HCT116 (cell line): Measurements from ENCODE around the gene APCDD1L. TPM values are rescaled to one million over a fixed set of nuclear protein-coding genes. Genes with fewer than 3 reads are reported as not detected.

Source experiments
- ATAC-seq: fragments of 200-7000 bp; cut with Tn5 transposase; 2 replicates; pipeline ENCODE4 v1.9.1; 2020; ENCODE audit warnings: mild to moderate bottlenecking, moderate library complexity
- BruUV-seq: library from RNA; stranded (reverse); fragments of 400-500 nt; replicated peaks from 2 replicates; lab custom pipeline; 2021; lab: Mats Ljungman, UMichigan
- CTCF ChIA-PET: fragments of 300-600 bp; sonication (Branson Sonifier 250); formaldehyde crosslinking; loops from one replicate; lab custom pipeline; 2021; ENCODE audit warnings: antibody characterized with exemption; lab: Charles Lee
- POLR2A ChIA-PET: fragments of 300-600, 350-600 bp; sonication (Branson Sonifier 250); formaldehyde crosslinking; loops from one replicate; lab custom pipeline; 2021; ENCODE audit warnings: antibody characterized with exemption; lab: Charles Lee
- RAD21 ChIA-PET, 2 experiments: fragments of 300-600 bp; sonication (Branson Sonifier 250); formaldehyde crosslinking; loops; one replicate each; lab custom pipeline; 2023; ENCODE audit warnings: low total read pairs in 2 of 2; ENCODE audit not compliant: uncharacterized antibody in 2 of 2, unreplicated experiment in 2 of 2, low non-redundant PET in 1 of 2; lab: Charles Lee
- DNase-seq: peaks from one replicate; pipeline ENCODE4 v3.0.0-alpha.2; 2010; ENCODE audit warnings: low read depth, low spot score
- H2AFZ ChIP-seq: fragments of 200-600 bp; shearing (Covaris generic), sonication (generic); 2 replicates; pipeline ENCODE4 v1.6.1; 2017; ENCODE audit warnings: low read depth, mixed run types, mixed read lengths, antibody characterized with exemption, low read length; ENCODE audit not compliant: poor library complexity, severe bottlenecking
- H3K27ac ChIP-seq: 2 replicates; pipeline ENCODE4 v1.5.1; 2012; ENCODE audit warnings: low read depth, low read length
- H3K27me3 ChIP-seq: fragments of 200-600 bp; sonication (generic); 2 replicates; pipeline ENCODE4 v1.6.1; 2016; ENCODE audit warnings: mixed run types, low read length, mixed read lengths; ENCODE audit not compliant: insufficient read depth
- H3K36me3 ChIP-seq, 2 experiments: fragments of 200-500 bp in 1 of 2; fragments of 200-600 bp in 1 of 2; sonication (Bioruptor generic) in 1 of 2; sonication (generic) in 1 of 2; 2 replicates each; pipeline versions ENCODE4 v1.5.1 to v1.6.1; 2014 to 2016; ENCODE audit warnings: low read length in 2 of 2, inconsistent platforms in 1 of 2, mixed read lengths in 1 of 2, mixed run types in 1 of 2; ENCODE audit not compliant: insufficient read depth in 2 of 2, control insufficient read depth in 1 of 2
- H3K4me1 ChIP-seq, 2 experiments: fragments of 200-600 bp in 1 of 2; sonication (generic) in 1 of 2; 2 replicates each; pipeline versions ENCODE4 v1.5.1 to v1.6.1; 2012 to 2017; ENCODE audit warnings: low read length in 2 of 2, inconsistent platforms in 1 of 2, mild to moderate bottlenecking in 1 of 2, mixed read lengths in 1 of 2, mixed run types in 1 of 2, moderate library complexity in 1 of 2; ENCODE audit not compliant: insufficient read depth in 2 of 2, control insufficient read depth in 1 of 2
- H3K4me2 ChIP-seq: fragments of 200-600 bp; sonication (generic); 2 replicates; pipeline ENCODE4 v1.6.1; 2017; ENCODE audit warnings: mixed run types, low read length, mixed read lengths
- H3K4me3 ChIP-seq, 2 experiments: fragments of 200-600 bp in 1 of 2; sonication (generic) in 1 of 2; replicated peaks in 1 of 2; 2 replicates each; pipeline ENCODE4 v1.5.1; 2011 to 2016; ENCODE audit warnings: low read length in 2 of 2, control low read depth in 1 of 2, low read depth in 1 of 2, mild to moderate bottlenecking in 1 of 2, mixed read lengths in 1 of 2, mixed run types in 1 of 2
- H3K79me2 ChIP-seq: fragments of 200-600 bp; sonication (generic); 2 replicates; pipeline ENCODE4 v1.6.1; 2017; ENCODE audit warnings: mild to moderate bottlenecking, mixed run types, low read length, moderate library complexity, mixed read lengths; ENCODE audit not compliant: insufficient read depth
- H3K9ac ChIP-seq: fragments of 200-600 bp; sonication (generic); 2 replicates; pipeline ENCODE4 v1.6.1; 2016; ENCODE audit warnings: low read length, mixed read lengths
- H3K9me2 ChIP-seq: fragments of 200-600 bp; sonication (generic), shearing (Covaris generic); 2 replicates; pipeline ENCODE4 v1.6.1; 2017; ENCODE audit warnings: mixed run types, mild to moderate bottlenecking, moderate library complexity; ENCODE audit not compliant: insufficient read depth
- H3K9me3 ChIP-seq, 2 experiments: fragments of 200-500 bp in 1 of 2; fragments of 200-600 bp in 1 of 2; sonication (Bioruptor generic) in 1 of 2; sonication (generic) in 1 of 2; 2 replicates each; pipeline ENCODE4 v1.6.1; 2014 to 2017; ENCODE audit warnings: low read length in 2 of 2, mixed read lengths in 2 of 2, inconsistent platforms in 1 of 2, low read depth in 1 of 2, mild to moderate bottlenecking in 1 of 2, mixed run types in 1 of 2, moderate library complexity in 1 of 2; ENCODE audit not compliant: control insufficient read depth in 1 of 2, insufficient read depth in 1 of 2
- H4K20me1 ChIP-seq: fragments of 200-600 bp; sonication (generic), shearing (Covaris generic); 2 replicates; pipeline ENCODE4 v1.6.1; 2017; ENCODE audit warnings: mixed run types, mild to moderate bottlenecking, moderate library complexity; ENCODE audit not compliant: insufficient read depth
- CTCF ChIP-seq, 3 experiments: fragments of 200-600 bp in 1 of 3; sonication (generic) in 1 of 3; IDR thresholded peaks in 2 of 3; conservative IDR thresholded peaks in 1 of 3; 2 replicates each; pipeline ENCODE4 v1.5.1; 2012 to 2017; ENCODE audit warnings: low read depth in 2 of 3, low read length in 2 of 3, antibody characterized with exemption in 1 of 3, borderline replicate concordance in 1 of 3, control low read depth in 1 of 3, mild to moderate bottlenecking in 1 of 3, mixed read lengths in 1 of 3, mixed run types in 1 of 3, moderate library complexity in 1 of 3; ENCODE audit not compliant: insufficient read depth in 1 of 3
- ELF1 ChIP-seq: IDR thresholded peaks from 2 replicates; pipeline ENCODE4 v1.6.1; 2012; ENCODE audit warnings: low read depth, borderline replicate concordance
- EZH2 ChIP-seq: fragments of 200-600 bp; sonication (generic); IDR thresholded peaks from 2 replicates; pipeline ENCODE4 v1.6.1; 2017; ENCODE audit warnings: antibody characterized with exemption, mixed run types
- JUND ChIP-seq: IDR thresholded peaks from 2 replicates; pipeline ENCODE4 v1.6.1; 2012
- MAX ChIP-seq: IDR thresholded peaks from 2 replicates; pipeline ENCODE4 v1.6.1; 2012
- POLR2A ChIP-seq: IDR thresholded peaks from 2 replicates; pipeline ENCODE4 v1.7.0; 2011; ENCODE audit warnings: borderline replicate concordance; ENCODE audit not compliant: insufficient read depth, insufficient read length; ENCODE audit errors: extremely low read depth
- RAD21 ChIP-seq: IDR thresholded peaks from 2 replicates; pipeline ENCODE4 v1.6.1; 2012; ENCODE audit warnings: low read depth, mild to moderate bottlenecking
- SP1 ChIP-seq: IDR thresholded peaks from 2 replicates; pipeline ENCODE4 v1.6.1; 2012; ENCODE audit warnings: low read depth
- TCF7L2 ChIP-seq: IDR thresholded peaks from 2 replicates; pipeline ENCODE4 v1.7.0; 2011; ENCODE audit warnings: borderline replicate concordance, inconsistent platforms; ENCODE audit not compliant: insufficient read depth, insufficient read length; ENCODE audit errors: extremely low read depth
- ZNF274 ChIP-seq: fragments of 200-500 bp; sonication (Bioruptor generic); IDR thresholded peaks from 2 replicates; pipeline ENCODE4 v1.6.1; 2014; ENCODE audit warnings: mild to moderate bottlenecking, low read depth, low read length, inconsistent platforms
- intact Hi-C: fragments of 100-400 bp; cut with micrococcal nuclease; formaldehyde crosslinking; loops from 2 replicates; pipeline ENCODE4 v1.10.0; 2022
- total RNA-seq: library from RNA; stranded (reverse); gene quantifications from one replicate; pipeline ENCODE4 v1.2.1, GENCODE V29; 2021; ENCODE audit not compliant: unreplicated experiment

Gene APCDD1L
- total RNA-seq, 1 experiment from 2014 or later: not detected

- Histone ChIP-seq H3K9ac (no peak overlapping the region), H2AFZ (no peak overlapping the region), H4K20me1 (no peaks in the 10 kb centered on the region), H3K9me2 (no peaks in the 10 kb centered on the region), H3K79me2 (no peaks in the 10 kb centered on the region), H3K4me3 (no peak overlapping the region), H3K9me3 (no peaks in the 10 kb centered on the region), H3K36me3 (no peaks in the 10 kb centered on the region), H3K4me1 (no peaks in the 10 kb centered on the region), H3K4me2 (no peak overlapping the region), H3K27ac (no peak overlapping the region), H3K27me3 (0 out of 2 replicates have a peak, but pooled peaks cover 3% of the 10 kb centered on the region)
- TF ChIP-seq ZNF274 (no peak), MAX (no peak), EZH2 (no peak), RAD21 (no peak), CTCF (IDR thresholded peaks at IDR 0.05 in 2 of 3, conservative IDR thresholded peaks at IDR 0.05 in 1 of 3; ENCODE audit: borderline replicate concordance in 1 of 3, insufficient read depth in 1 of 3, low read depth in 2 of 3, low read length in 2 of 3) (no peak), TCF7L2 (no peak), SP1 (no peak), POLR2A (no peak), ELF1 (no peak), JUND (no peak)
- intact Hi-C loops: no loop called here
- no peak for ATAC-seq
- ChIA-PET POLR2A (no interaction called here), RAD21 (no interaction called here), CTCF (no interaction called here)
- no peak for DNase-seq
- no TSS peak for BruUV-seq
Observed at GRCh38 chr20:58497076-58497641, 18.0 kb downstream of the APCDD1L start.
